ENCODE results near the gene CNTN1. TPM values are rescaled to one million over a fixed set of nuclear protein-coding genes. Genes with fewer than 3 reads are reported as not detected.

Gene CNTN1
- total and polyA plus RNA-seq, 12 donors = 0.07 to 0.90 (median 0.21) TPM; not detected in 1

- Histone ChIP-seq H3K4me1 (no peaks in the 10 kb centered on the region), H3K4me3 (no peak overlapping the region), H3K36me3 (no peaks in the 10 kb centered on the region), H3K27me3 (no peaks in the 10 kb centered on the region), H3K27ac (no peak overlapping the region), H3K9me3 (no peaks in the 10 kb centered on the region)
- DNase-seq = no peak
- 57 to 62% methylated on average over 2 of the region's 2 CpGs for WGBS, 2 donors
- intact Hi-C loops (cut with DNase I) = no loop called here
- TF ChIP-seq CTCF (IDR thresholded peaks at IDR 0.05) = no peak
- no peak for ATAC-seq
Measured at GRCh38 chr12:40775661-40776060, 83.4 kb downstream of the CNTN1 start.

DNA sequence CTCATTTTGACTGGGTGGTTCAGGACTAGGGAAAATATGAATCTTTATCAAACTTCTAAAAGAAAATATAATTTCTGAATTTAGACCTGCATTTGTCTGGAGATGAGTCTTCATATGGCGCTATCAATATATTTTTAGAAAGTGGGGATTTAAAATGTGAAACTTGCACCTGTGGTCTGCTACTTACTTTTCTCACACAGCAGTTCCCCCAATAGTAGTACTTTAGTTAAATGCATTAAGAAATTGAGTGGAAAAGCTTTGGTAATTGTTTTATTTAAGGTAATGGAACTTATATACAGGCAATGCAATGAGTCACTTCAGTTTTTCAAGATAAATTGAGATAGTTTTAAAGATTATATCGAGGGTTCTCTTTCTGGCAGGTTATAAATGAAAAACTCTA lies 91.9 kb downstream of the CNTN1 start:
- no peak for TF ChIP-seq CTCF (IDR thresholded peaks at IDR 0.05)
- no peak overlapping the region for H3K4me3 ChIP-seq
- DNase-seq (no peak), ATAC-seq (no peak)
- H3K27me3 ChIP-seq = no peaks in the 10 kb centered on the region
- H3K9me3 ChIP-seq = no peaks in the 10 kb centered on the region
- H3K27ac ChIP-seq = no peak overlapping the region
- no peaks in the 10 kb centered on the region for H3K4me1 ChIP-seq
- intact Hi-C loops (cut with DNase I) = no loop called here
- no peaks in the 10 kb centered on the region for H3K36me3 ChIP-seq
- WGBS, 2 donors = 82 to 88% methylated on average over 2 of the region's 2 CpGs

DNA sequence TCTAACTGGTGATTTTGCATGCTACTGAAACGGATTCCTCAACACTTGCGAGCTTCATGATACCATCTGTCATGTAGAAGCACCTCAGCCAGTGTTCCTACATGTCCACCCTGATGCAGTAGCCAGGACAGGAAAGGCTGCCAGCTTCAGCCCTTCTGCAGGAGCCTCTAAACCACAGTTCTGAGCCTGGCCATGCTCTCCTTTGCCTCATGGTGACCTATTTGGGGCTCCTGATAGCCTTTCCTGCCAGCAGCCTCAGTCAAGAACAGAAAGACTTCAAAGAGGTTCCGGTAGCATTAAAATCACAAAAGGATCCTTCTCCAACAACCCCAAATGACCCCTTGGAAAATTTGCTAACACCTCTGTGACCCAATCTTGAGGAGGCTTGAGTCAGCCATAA lies 96.0 kb downstream of the CNTN1 start:
- no peak overlapping the region for H3K4me3 ChIP-seq
- no peaks in the 10 kb centered on the region for H3K4me1 ChIP-seq
- no peaks in the 10 kb centered on the region for H3K9me3 ChIP-seq
- H3K27me3 ChIP-seq = no peaks in the 10 kb centered on the region
- ATAC-seq (no peak), DNase-seq (no peak)
- intact Hi-C loops (cut with DNase I) = no loop called here
- TF ChIP-seq CTCF (IDR thresholded peaks at IDR 0.05) = no peak
- 72% methylated on average over 3 of the region's 3 CpGs for WGBS, 2 donors
- no peak overlapping the region for H3K27ac ChIP-seq
- no peaks in the 10 kb centered on the region for H3K36me3 ChIP-seq

DNA sequence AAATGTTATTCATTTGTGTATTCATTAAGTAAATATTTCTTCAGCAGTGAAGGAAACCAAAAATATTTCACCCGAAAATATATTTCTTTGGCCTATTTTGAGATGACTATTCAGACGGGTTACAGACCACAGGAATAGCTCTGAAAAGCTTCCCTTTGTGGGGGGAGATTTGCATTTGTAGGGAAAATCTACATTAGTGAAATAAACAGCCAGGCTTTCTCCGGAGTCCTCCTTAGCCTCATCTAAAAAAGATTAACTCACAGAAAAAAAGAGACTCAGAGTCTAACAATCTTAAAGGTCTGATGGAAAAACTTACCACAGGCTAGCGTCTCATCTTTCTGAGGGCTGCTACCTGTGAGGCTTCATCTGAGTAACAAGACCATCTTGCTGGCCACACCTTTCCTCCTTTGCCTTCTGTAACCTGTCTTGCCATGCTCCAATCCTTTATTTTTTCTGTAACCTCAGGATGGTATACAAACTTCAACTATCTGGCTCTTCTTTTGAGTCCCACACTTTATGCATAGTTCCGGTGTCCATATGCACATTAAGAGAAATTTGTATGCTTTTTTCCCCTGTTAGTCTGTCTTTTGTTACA lies 100.7 kb downstream of the CNTN1 start:
- H3K4me1 ChIP-seq = no peaks in the 10 kb centered on the region
- H3K4me3 ChIP-seq = no peak overlapping the region
- no peak for TF ChIP-seq CTCF (IDR thresholded peaks at IDR 0.05)
- DNase-seq (no peak), ATAC-seq (no peak)
- no peaks in the 10 kb centered on the region for H3K36me3 ChIP-seq
- 30% methylated on average over 5 of the region's 5 CpGs for WGBS, 2 donors
- no peak overlapping the region for H3K27ac ChIP-seq
- H3K9me3 ChIP-seq = no peaks in the 10 kb centered on the region
- no peaks in the 10 kb centered on the region for H3K27me3 ChIP-seq
- intact Hi-C loops (cut with DNase I) = no loop called here

All from heart right ventricle (tissue), 16 donors.